Transverse colon (tissue), 4 donors: Measurements from ENCODE around the gene PKD1. TPM values are rescaled to one million over a fixed set of nuclear protein-coding genes. Genes with fewer than 3 reads are reported as not detected.
A peak's percentile ranks its signal among the peaks of the same experiment; 100 is the strongest.

ENCODE experiments used
- DNase-seq: peaks from one replicate; pipeline ENCODE4 v3.0.0-alpha.2; 2019
- H3K27ac ChIP-seq, 4 donors: fragments of 200-600 bp; sonication (generic); 2 replicates each; pipeline ENCODE4 v1.5.1; 2016 to 2018; ENCODE audit warnings: inconsistent platforms in 4 of 4
- H3K27me3 ChIP-seq: fragments of 200-600 bp; sonication (generic); 2 replicates; pipeline ENCODE4 v1.5.1; 2017; ENCODE audit warnings: inconsistent platforms
- H3K36me3 ChIP-seq, 4 donors: fragments of 200-600 bp; sonication (generic); 2 replicates each; pipeline ENCODE4 v1.5.1; 2017 to 2019; ENCODE audit warnings: inconsistent platforms in 4 of 4
- H3K4me1 ChIP-seq, 4 donors: fragments of 200-600 bp; sonication (generic); 2 replicates each; pipeline ENCODE4 v1.5.1; 2017 to 2020; ENCODE audit warnings: inconsistent platforms in 4 of 4
- H3K4me3 ChIP-seq, 4 donors: fragments of 200-600 bp; sonication (generic); 1 replicate in 1 of 4; 2 replicates in 3 of 4; pipeline versions ENCODE4 v1.5.1 to v1.6.1; 2017 to 2019; ENCODE audit warnings: inconsistent platforms in 4 of 4
- H3K9me3 ChIP-seq, 2 donors: fragments of 200-600 bp; sonication (generic); 2 replicates each; pipeline ENCODE4 v1.5.1; 2017 to 2019; ENCODE audit warnings: inconsistent platforms in 2 of 2
- EP300 ChIP-seq: sonication (generic); formaldehyde crosslinking; IDR thresholded peaks from one replicate; pipeline ENCODE4 v1.6.1; 2017; ENCODE audit warnings: antibody characterized with exemption, low read depth
- POLR2A ChIP-seq: fragments of 450-650 bp; IDR thresholded peaks from one replicate; pipeline ENCODE4 v1.6.1; 2016; ENCODE audit warnings: antibody characterized with exemption, mild to moderate bottlenecking, moderate library complexity
- POLR2AphosphoS5 ChIP-seq, 3 donors: sonication (generic); formaldehyde crosslinking; IDR thresholded peaks; one replicate each; pipeline ENCODE4 v1.6.1; 2016; ENCODE audit warnings: antibody characterized with exemption in 3 of 3
- WGBS, 2 donors: methylation state at CpG; one replicate each; pipeline ENCODE4 v1.1.5; 2018; ENCODE audit warnings: low coverage in 1 of 2; 5-methylcytosine and 5-hydroxymethylcytosine counted together
- in situ Hi-C, 4 donors: fragments of 200-750 bp; cut with MboI; loops; one replicate each; pipeline versions ENCODE4 v1.15.0 to v1.15.1; 2017; ENCODE audit warnings: low sequenced_read_pairs in 3 of 4, low pct_ligation_motif_present in 1 of 4, low pct_unique_long_range_greater_than_20kb in 1 of 4
- intact Hi-C: fragments of 100-400 bp; cut with DNase I; formaldehyde crosslinking; loops from one replicate; pipeline ENCODE4 v1.15.1; 2023; ENCODE audit warnings: low total_unique reads
- total RNA-seq, 4 donors: library from RNA; depleted of rRNA; stranded (reverse); fragments of >200 nt; gene quantifications; one replicate each; pipeline ENCODE4 v1.1.0, GENCODE V29; 2016
- TF ChIP-seq, protein P1 (sequence below), 5 experiments: fragments of 200-600 bp in 3 of 5; fragments of 450-650 bp in 2 of 5; sonication (generic) in 3 of 5; IDR thresholded peaks; 1 replicate in 2 of 5; 2 replicates in 3 of 5; pipeline ENCODE4 v1.5.1; 2016 to 2017; ENCODE audit warnings: antibody characterized with exemption in 5 of 5, inconsistent platforms in 3 of 5, mild to moderate bottlenecking in 2 of 5, moderate library complexity in 1 of 5

PKD1 gene
- total RNA-seq, 4 donors from 2014 or later = 131 to 1,015 (median 289) TPM

DNA sequence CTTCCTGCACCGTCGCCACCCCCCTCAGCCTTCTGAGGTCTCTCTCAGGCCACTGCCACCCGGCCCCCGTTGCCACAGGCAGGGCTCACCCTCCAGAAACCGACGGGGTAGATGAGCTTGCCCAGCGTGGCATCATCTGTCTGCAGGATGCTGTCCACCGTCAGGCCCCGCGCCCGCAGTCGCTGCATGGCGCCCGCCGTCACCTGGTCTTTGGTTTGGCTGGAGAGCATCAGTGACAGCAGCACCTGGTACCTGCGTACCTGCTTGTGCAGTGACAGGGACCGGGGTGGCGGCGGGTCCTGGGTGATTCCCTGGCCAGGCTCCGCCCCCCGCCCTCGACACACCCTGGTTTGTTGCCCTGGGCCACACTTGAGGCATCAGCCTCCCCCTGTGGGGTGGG is 91.2 kb downstream of the PKD1 start:
- Histone ChIP-seq H3K27me3 (no peaks in the 10 kb centered on the region), H3K36me3 (no peaks in the 10 kb centered on the region), H3K27ac (peak overlapping the region; percentile 76 to 87 (median 82)), H3K4me1 (peaks cover 56 to 83% (median 75%) of the 10 kb centered on the region in 4 donors), H3K4me3 (no peak overlapping the region), H3K9me3 (no peaks in the 10 kb centered on the region)
- no peak for TF ChIP-seq EP300
- no peak for TF ChIP-seq POLR2A
- TF ChIP-seq, protein P1, sequence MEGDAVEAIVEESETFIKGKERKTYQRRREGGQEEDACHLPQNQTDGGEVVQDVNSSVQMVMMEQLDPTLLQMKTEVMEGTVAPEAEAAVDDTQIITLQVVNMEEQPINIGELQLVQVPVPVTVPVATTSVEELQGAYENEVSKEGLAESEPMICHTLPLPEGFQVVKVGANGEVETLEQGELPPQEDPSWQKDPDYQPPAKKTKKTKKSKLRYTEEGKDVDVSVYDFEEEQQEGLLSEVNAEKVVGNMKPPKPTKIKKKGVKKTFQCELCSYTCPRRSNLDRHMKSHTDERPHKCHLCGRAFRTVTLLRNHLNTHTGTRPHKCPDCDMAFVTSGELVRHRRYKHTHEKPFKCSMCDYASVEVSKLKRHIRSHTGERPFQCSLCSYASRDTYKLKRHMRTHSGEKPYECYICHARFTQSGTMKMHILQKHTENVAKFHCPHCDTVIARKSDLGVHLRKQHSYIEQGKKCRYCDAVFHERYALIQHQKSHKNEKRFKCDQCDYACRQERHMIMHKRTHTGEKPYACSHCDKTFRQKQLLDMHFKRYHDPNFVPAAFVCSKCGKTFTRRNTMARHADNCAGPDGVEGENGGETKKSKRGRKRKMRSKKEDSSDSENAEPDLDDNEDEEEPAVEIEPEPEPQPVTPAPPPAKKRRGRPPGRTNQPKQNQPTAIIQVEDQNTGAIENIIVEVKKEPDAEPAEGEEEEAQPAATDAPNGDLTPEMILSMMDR (IDR thresholded peaks at IDR 0.05) = no peak
- in situ Hi-C loops = no loop called here
- intact Hi-C loops = loop anchor here (10.0 kb wide), 1 partner anchor 1610 kb away; no protein-coding TSS in a partner anchor
- 69 to 87% methylated on average over 7 to 12 of the region's 22 CpGs for WGBS, 2 donors
- DNase-seq = peak; percentile 33

DNA sequence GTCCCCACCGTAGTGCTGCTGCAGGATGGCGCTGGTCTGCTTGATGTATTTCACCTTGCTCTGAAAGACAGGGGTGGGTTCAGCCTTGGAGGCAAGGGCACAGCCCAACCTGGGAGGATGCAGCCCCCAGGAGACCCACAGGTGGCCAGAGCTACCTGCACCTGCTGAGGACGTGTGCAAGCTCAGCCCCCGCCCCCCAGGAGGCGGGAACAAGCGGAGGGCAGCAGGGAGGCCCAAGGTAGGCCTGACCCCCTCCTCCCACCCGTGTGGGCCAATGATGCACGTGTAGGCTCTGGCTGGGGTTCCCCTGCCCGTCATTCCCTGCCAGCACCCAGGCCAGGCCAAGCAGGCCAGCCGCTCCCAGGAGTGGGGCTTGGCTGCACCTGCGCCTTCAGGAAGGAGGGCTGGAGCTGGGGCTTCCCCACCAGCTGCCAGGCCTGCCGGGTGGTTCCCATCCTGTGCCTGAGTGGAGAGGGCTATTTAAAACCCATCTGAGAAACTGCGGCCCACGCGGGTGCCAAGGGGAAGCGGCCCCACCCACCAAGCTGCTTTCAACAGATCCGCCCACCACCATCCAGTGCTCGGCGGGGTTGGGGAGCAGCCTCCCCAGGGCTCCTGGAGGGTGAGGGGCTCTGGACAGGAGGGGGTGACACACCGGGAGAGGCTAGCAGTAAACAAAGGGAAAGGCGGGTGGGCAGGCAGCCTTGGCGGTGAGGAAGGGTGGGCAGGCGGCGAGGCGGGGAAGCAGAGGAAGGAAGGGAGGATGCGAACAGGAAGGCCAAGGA is 91.8 kb downstream of the PKD1 start:
- TF ChIP-seq, protein P1 (IDR thresholded peaks at IDR 0.05) = no peak
- TF ChIP-seq EP300 (no peak), POLR2A (no peak), POLR2AphosphoS5 (IDR thresholded peaks at IDR 0.05) (peak in 2 of 3 donors; percentile 35 to 48)
- intact Hi-C loops (loop anchor here (10.0 kb wide), 1 partner anchor 1609 kb away; no protein-coding TSS in a partner anchor), in situ Hi-C loops (no loop called here)
- peaks cover 60 to 84% (median 78%) of the 10 kb centered on the region in 4 donors for H3K4me1 ChIP-seq
- H3K36me3 ChIP-seq = no peaks in the 10 kb centered on the region
- 44 to 46% methylated on average over 6 to 25 of the region's 26 CpGs for WGBS, 2 donors
- DNase-seq = peak; percentile 72
- no peak overlapping the region for H3K4me3 ChIP-seq
- H3K27me3 ChIP-seq = no peaks in the 10 kb centered on the region
- no peaks in the 10 kb centered on the region for H3K9me3 ChIP-seq
- peak overlapping the region; percentile 76 to 87 (median 82) for H3K27ac ChIP-seq

DNA sequence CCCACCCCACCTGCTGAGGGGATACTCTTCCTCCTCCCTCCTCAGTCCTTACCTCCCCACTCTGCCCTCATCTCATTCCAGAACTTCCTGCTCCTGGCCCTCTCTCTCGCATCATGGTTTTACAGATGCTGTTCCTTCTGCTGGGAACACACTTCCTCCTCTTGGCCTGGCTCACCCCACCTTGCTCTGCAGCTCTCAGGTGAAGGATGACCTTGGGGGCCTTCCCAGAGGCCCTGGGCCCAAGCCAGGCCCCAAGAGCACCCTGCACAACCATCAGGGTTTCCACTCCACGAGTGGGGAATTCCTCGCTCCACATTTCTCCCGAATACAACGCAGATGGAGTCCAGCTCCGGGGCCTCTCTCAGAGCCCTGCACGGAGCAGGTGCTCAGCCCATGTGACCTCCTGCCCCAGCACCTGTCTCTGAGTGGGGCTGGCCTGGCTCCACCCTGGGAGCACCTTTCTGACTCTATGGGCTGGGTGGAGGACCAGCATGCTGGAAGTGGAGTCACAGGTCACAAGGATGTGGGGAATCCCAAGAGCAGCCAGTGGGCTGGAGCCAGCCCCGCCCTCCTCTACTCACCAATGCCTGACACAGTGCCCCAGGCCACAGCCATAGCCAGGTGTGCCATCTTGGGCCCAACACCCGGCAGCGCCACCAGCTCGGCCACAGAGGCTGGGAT is 92.6 kb downstream of the PKD1 start:
- H3K27me3 ChIP-seq = no peaks in the 10 kb centered on the region
- H3K27ac ChIP-seq = peak overlapping the region; percentile 76 to 87 (median 82)
- 59% methylated on average over 10 of the region's 11 CpGs; no CpG with 5 or more reads in 1 of the 2 donors for WGBS, 2 donors
- no peak overlapping the region for H3K4me3 ChIP-seq
- H3K36me3 ChIP-seq = no peaks in the 10 kb centered on the region
- peaks cover 57 to 84% (median 76%) of the 10 kb centered on the region in 4 donors for H3K4me1 ChIP-seq
- intact Hi-C loops = loop anchor here (10.0 kb wide), 1 partner anchor 1608 kb away; no protein-coding TSS in a partner anchor
- DNase-seq = peak; percentile 69
- H3K9me3 ChIP-seq = no peaks in the 10 kb centered on the region
- TF ChIP-seq EP300 (no peak), POLR2A (peak; percentile 13), POLR2AphosphoS5 (IDR thresholded peaks at IDR 0.05) (peak in 2 of 3 donors; percentile 19 to 20)
- TF ChIP-seq, protein P1 (IDR thresholded peaks at IDR 0.05) = no peak
- in situ Hi-C loops = no loop called here
